ENCODE results near the gene ZNF593OS. TPM values are rescaled to one million over a fixed set of nuclear protein-coding genes. Genes with fewer than 3 reads are reported as not detected.

Gene ZNF593OS
- total and polyA plus RNA-seq, 2 of the 8 experiments (the other 6 are each of a cell fraction or from before 2014, with no cell fraction given) = not detected

DNA sequence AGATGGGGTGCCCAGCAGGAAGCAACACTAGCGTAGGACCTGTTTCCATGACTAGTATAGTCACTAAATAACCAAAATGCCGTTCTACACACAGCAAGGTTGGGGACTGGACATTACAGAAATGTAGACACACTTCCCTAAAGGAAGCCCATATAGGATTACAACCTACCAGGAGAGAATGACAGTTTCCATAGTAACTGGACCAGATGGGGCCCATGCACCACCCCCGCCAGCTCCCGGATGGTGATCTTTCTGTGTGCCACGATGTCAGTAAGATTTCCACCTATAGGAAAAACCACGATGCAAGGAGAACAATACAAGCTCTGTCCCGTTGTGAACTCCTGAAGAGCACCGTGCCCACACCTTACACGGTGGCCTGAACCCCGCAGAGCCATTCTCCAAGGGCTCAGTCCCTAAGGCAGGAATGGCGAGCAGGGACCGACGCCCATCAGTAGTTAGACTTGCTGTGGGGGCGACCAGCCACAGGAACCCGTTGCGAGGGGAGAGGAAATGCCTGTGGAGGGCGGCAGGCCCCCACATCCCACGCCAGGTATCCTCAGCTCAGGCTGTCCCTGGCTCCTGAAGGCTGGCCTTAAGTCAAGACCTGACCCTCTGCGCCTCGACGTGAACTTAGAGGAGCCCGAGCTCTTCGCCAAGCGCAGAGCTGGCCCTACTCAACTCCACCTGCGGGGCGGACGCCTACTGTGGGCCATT, 48.7 kb upstream of the ZNF593OS start:
- H3K79me2 ChIP-seq (ENCODE audit: control insufficient read depth in 1 of 2, insufficient read depth in 2 of 2, low read length in 2 of 2) = no peaks in the 10 kb centered on the region
- no peak overlapping the region for H2BK12ac ChIP-seq (ENCODE audit: low read depth, low read length)
- H2BK20ac ChIP-seq (ENCODE audit: low read length) = no peak overlapping the region
- no peak overlapping the region for H3K14ac ChIP-seq (ENCODE audit: insufficient read length)
- H2AK5ac ChIP-seq (ENCODE audit: low read depth, low read length) = no peak overlapping the region
- H4K20me1 ChIP-seq (replicated peaks in 1 of 2; ENCODE audit: control insufficient read depth in 1 of 2, insufficient read depth in 2 of 2, low read length in 2 of 2) = no peaks in the 10 kb centered on the region
- H2BK120ac ChIP-seq (replicated peaks; ENCODE audit: low read depth, low read length) = peak overlapping the region; percentile 22
- no peak overlapping the region for H4K8ac ChIP-seq (ENCODE audit: extremely low read depth, insufficient read depth, low read length)
- H2BK15ac ChIP-seq (ENCODE audit: low read length) = no peak overlapping the region
- FAIRE-seq (peak; percentile 28), DNase-seq (ENCODE audit: low read depth in 1 of 2, low spot score in 2 of 2) (no peak)
- no peak overlapping the region for H2AFZ ChIP-seq (ENCODE audit: low read length)
- H3K9me3 ChIP-seq (ENCODE audit: insufficient read depth in 2 of 2, low read depth in 1 of 2, low read length in 1 of 2) = no peaks in the 10 kb centered on the region
- no peak overlapping the region for H2BK5ac ChIP-seq (ENCODE audit: low read depth, low read length)
- no peaks in the 10 kb centered on the region for H3K36me3 ChIP-seq (ENCODE audit: control insufficient read depth in 2 of 4, insufficient read depth in 4 of 4, low read length in 3 of 4)
- no peak overlapping the region for H4K91ac ChIP-seq (replicated peaks; ENCODE audit: insufficient read length, low read length)
- H3K79me1 ChIP-seq (ENCODE audit: low read depth, low read length) = no peaks in the 10 kb centered on the region
- CTCF ChIA-PET (ENCODE audit: partially characterized antibody) = interaction anchor here (1.1 to 4.2 kb wide), 8 partner anchors 8 to 75 kb away, joined by 3 to 29 read pairs (median 3); partner anchors contain the start of gene CEP85
- H3K56ac ChIP-seq (replicated peaks; ENCODE audit: insufficient read length, low read depth, low read length) = no peak overlapping the region
- H3K4me3 ChIP-seq (ENCODE audit: extremely low read depth in 1 of 4, insufficient read depth in 2 of 4, low read depth in 3 of 4, low read length in 4 of 4) = no peak overlapping the region
- H3K23me2 ChIP-seq (ENCODE audit: low read depth, low read length) = peaks cover 2% of the 10 kb centered on the region; the same call in 1 of the 2 replicates
- no peak overlapping the region for H3K4ac ChIP-seq (replicated peaks; ENCODE audit: insufficient read length, low read depth, low read length)
- POLR2A ChIA-PET (ENCODE audit: partially characterized antibody) = interaction anchor here (0.9 to 1.5 kb wide), 2 partner anchors 10 to 27 kb away, joined by 3 to 6 read pairs; no protein-coding TSS in a partner anchor
- H4K5ac ChIP-seq (ENCODE audit: insufficient read length, low read depth, low read length) = no peak overlapping the region
- peaks cover 0 to 4% (median 0%) of the 10 kb centered on the region in 4 experiments; a peak in 3 of 7 replicates for H3K27me3 ChIP-seq (replicated peaks in 1 of 4; ENCODE audit: control insufficient read depth in 3 of 4, extremely low read depth in 1 of 4, insufficient read depth in 3 of 4, low read length in 3 of 4)
- WGBS, 2 experiments (ENCODE audit: extremely low coverage in 1 of 2, insufficient coverage in 1 of 2, insufficient read length in 1 of 2, insufficient replicate concordance in 2 of 2, low coverage in 1 of 2, low lambda C conversion rate in 2 of 2, missing lambda C conversion rate in 1 of 2) = 89% methylated on average over 27 of the region's 27 CpGs; no CpG with 5 or more reads in 1 of the 2 experiments
- H3K4me2 ChIP-seq (ENCODE audit: insufficient read depth in 1 of 2, low read depth in 2 of 2, low read length in 2 of 2) = no peak overlapping the region
- no peak overlapping the region for H3K18ac ChIP-seq (ENCODE audit: extremely low read depth, low read length)
- H3K9ac ChIP-seq (replicated peaks in 1 of 4; ENCODE audit: extremely low read depth in 1 of 4, low read depth in 3 of 4, low read length in 3 of 4) = no peak overlapping the region
- peaks cover 0 to 4% (median 2%) of the 10 kb centered on the region in 4 experiments; a peak in 4 of 7 replicates for H3K4me1 ChIP-seq (replicated peaks in 1 of 4; ENCODE audit: control insufficient read depth in 3 of 4, insufficient read depth in 4 of 4, low read length in 3 of 4)
- no peak overlapping the region for H3K27ac ChIP-seq (ENCODE audit: low read depth, low read length)
- H3K23ac ChIP-seq (ENCODE audit: insufficient read length) = no peak overlapping the region
- no peak for TF ChIP-seq SIN3A (conservative IDR thresholded peaks at IDR 0.05 in 1 of 2, IDR thresholded peaks at IDR 0.05 in 1 of 2; ENCODE audit: low read depth in 1 of 2, low read length in 2 of 2)
- TF ChIP-seq POU5F1 (IDR thresholded peaks at IDR 0.05; ENCODE audit: low read depth, low read length) = no peak
- no peak for TF ChIP-seq CEBPB (IDR thresholded peaks at IDR 0.05; ENCODE audit: low read depth, low read length)
- no peak for TF ChIP-seq GABPA (IDR thresholded peaks at IDR 0.05; ENCODE audit: borderline replicate concordance, insufficient read depth, low read length)
- no peak for TF ChIP-seq ZNF274 (IDR thresholded peaks at IDR 0.05; ENCODE audit: borderline replicate concordance, extremely low read depth, low read length)
- no peak for TF ChIP-seq SAP30 (IDR thresholded peaks at IDR 0.05; ENCODE audit: insufficient read depth, insufficient replicate concordance, low read length)
- TF ChIP-seq NANOG (IDR thresholded peaks at IDR 0.05; ENCODE audit: insufficient read depth, low read depth, low read length, poor library complexity, severe bottlenecking) = no peak
- TF ChIP-seq, protein P1, sequence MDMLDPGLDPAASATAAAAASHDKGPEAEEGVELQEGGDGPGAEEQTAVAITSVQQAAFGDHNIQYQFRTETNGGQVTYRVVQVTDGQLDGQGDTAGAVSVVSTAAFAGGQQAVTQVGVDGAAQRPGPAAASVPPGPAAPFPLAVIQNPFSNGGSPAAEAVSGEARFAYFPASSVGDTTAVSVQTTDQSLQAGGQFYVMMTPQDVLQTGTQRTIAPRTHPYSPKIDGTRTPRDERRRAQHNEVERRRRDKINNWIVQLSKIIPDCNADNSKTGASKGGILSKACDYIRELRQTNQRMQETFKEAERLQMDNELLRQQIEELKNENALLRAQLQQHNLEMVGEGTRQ (IDR thresholded peaks at IDR 0.05; ENCODE audit: low read length) = no peak
- no peak for TF ChIP-seq SIX5 (IDR thresholded peaks at IDR 0.05; ENCODE audit: low read depth, low read length)
- no peak for TF ChIP-seq RNF2 (IDR thresholded peaks at IDR 0.05; ENCODE audit: borderline replicate concordance, low read depth, low read length, missing control alignments, poor library complexity, severe bottlenecking)

All from H1 (cell line).